Measurements from ENCODE around the gene ZNF700.
A peak's percentile ranks its signal among the peaks of the same experiment; 100 is the strongest.
"Not testable (repeated sequence)": the region's sequence is repeated elsewhere in the genome, so short reads cannot be mapped to it uniquely, and the experiment has no call there.

The ZNF700 gene

DNA sequence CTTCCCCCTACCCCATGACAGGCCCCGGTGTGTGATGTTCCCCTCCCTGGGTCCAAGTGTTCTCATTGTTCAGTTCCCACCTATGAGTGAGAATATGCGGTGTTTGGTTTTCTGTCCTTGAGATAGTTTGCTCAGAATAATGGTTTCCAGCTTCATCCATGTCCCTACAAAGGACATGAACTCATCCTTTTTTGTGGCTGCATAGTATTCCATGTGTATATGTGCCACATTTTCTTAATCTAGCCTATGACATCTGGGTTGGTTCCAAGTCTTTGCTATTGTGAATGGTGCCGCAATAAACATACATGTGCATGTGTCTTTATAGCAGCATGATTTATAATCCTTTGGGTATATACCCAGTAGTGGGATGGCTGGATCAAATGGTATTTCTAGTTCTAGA is 13.5 kb downstream of the ZNF700 start:
- DNase-seq (ENCODE audit: low read depth in 2 of 2), result not testable (repeated sequence)

DNA sequence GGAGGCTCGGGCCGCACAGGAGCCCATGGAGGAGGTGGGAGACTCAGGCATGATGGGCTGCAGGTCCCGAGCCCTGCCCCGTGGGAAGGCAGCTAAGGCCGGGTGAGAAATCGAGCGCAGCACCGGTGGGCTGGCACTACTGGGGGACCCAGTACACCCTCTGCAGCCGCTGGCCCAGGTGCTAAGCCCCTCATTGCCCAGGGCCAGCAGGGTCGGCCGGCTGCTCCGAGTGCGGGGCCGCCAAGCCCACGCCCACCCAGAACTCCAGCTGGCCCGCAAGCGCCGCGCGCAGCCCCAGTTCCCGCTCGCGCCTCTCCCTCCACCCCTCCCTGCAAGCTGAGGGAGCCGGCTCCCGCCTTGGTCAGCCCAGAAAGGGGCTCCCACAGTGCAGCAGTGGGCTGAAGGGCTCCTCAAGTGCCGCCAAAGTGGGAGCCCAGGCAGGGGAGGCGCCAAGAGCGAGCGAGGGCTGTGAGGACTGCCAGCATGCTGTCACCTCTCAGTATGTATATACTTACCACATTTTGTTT is 16.5 kb downstream of the ZNF700 start:
- not testable (repeated sequence) for DNase-seq (ENCODE audit: low read depth in 2 of 2)

DNA sequence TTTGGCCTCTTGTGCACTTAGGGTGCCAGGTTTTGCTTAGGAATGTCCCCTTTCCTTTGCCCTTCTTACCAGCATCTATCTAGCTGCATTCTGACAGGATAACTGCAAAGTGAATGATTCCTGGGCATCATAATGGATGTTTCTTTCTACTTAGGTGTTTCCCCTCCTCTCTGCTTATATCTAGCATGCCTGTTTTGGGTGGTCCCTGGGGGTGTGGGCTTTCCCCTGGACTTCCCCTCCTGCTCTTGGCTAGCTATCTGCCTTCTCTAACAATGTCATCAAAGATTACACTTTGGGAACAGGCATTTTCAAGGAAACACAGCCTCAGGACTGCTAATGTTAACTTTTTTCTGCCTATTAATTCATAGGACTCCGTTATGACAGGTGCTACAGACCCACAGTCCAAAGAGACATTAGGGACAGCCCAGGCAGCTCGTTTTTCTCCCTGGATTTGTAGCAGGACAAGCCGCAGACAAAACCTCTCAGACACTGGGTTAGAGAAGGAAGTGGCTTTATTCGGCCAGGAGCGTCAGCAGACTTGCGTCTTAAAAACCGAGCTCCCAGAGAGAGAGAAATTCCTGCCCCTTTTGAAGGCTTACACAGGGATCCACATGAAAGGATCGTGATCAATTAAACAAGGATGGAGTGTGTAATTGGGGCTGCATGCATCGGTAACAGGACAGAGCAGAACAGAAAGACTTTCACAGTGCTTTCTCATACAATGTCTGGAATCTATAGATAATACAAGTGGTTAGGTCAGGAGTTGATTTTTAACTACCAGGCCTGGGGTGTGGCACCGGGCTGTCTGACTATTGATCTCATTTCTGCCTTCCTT is 17.3 kb downstream of the ZNF700 start:
- DNase-seq (ENCODE audit: low read depth in 2 of 2), result no peak

DNA sequence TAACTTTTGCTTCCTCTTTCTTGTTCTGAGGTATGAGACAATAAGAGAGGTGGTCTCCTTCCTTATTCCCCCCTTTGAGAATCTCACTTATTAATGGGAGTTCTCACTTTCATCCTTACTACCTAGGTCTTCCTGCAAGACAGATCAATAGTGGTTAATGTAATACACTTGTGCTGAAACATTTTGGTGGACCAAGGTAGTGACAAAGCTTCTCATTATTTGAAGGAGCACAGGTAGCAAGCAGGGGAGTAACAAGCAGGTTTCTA is 17.9 kb downstream of the ZNF700 start:
- no peak for DNase-seq (ENCODE audit: low read depth in 2 of 2)

DNA sequence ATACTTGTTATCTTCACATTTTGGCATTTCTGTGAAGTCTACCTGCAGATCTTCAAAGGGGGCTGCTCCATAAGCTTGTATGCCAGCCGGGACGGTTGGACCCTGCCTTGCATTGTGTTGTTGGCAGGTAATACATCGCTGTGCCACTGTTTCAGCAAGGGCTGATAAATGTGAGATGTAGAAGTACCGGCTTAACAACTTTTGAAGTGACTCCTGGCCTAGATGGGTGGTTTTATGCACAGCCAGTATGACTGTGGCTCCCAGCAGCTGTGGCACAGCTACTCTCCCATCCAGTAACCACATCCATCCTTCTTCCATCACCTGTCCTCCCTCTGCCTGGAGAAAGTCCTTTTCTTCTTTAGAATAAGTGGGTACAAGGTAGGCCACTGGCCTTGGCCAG is 19.7 kb downstream of the ZNF700 start:
- DNase-seq (ENCODE audit: low read depth in 2 of 2), result no peak

DNA sequence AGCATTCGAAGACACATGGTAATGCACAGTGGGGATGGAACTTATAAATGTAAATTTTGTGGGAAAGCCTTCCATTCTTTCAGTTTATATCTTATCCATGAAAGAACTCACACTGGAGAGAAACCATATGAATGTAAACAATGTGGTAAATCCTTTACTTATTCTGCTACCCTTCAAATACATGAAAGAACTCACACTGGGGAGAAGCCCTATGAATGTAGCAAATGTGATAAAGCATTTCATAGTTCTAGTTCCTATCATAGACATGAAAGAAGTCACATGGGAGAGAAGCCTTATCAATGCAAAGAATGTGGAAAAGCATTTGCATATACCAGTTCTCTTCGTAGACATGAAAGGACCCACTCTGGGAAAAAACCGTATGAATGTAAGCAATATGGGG is 23.7 kb downstream of the ZNF700 start:
- DNase-seq (ENCODE audit: low read depth in 2 of 2), result no peak

DNA sequence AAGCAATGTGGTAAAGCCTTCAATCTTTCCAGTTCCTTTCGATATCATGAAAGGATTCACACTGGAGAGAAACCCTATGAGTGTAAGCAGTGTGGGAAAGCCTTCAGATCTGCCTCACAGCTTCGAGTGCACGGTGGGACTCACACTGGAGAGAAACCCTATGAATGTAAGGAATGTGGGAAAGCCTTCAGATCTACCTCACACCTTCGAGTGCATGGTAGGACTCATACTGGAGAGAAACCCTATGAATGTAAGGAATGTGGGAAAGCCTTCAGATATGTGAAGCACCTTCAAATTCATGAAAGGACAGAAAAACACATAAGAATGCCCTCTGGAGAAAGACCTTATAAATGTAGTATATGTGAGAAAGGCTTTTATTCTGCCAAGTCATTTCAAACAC is 24.3 kb downstream of the ZNF700 start:
- no peak for DNase-seq (ENCODE audit: low read depth in 2 of 2)

DNA sequence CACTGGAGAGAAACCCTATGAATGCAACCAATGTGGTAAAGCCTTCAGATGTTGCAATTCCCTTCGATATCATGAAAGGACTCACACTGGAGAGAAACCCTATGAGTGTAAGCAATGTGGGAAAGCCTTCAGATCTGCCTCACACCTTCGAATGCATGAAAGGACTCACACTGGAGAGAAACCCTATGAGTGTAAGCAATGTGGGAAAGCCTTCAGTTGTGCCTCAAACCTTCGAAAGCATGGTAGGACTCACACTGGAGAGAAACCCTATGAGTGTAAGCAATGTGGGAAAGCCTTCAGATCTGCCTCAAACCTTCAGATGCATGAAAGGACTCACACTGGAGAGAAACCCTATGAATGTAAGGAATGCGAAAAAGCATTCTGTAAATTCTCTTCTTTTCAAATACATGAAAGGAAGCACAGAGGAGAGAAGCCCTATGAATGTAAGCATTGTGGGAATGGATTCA is 24.7 kb downstream of the ZNF700 start:
- not testable (repeated sequence) for DNase-seq (ENCODE audit: low read depth in 2 of 2)

DNA sequence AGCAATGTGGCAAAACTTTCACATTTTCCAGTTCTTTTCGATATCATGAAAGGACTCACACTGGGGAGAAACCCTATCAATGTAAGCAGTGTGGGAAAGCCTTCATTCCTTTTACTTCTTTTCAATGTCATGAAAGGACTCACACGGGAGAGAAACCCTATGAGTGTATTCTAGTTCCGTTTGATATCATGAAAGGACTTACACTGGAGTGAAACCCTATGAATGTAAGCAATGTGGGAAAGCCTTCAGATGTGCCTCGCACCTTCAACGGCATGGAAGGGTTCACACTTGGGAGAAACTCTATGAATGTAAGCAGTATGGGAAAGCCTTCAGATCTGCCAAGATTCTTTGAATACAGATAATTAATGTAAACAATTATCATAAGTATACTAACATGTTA is 25.4 kb downstream of the ZNF700 start:
- DNase-seq (ENCODE audit: low read depth in 2 of 2), result no peak

DNA sequence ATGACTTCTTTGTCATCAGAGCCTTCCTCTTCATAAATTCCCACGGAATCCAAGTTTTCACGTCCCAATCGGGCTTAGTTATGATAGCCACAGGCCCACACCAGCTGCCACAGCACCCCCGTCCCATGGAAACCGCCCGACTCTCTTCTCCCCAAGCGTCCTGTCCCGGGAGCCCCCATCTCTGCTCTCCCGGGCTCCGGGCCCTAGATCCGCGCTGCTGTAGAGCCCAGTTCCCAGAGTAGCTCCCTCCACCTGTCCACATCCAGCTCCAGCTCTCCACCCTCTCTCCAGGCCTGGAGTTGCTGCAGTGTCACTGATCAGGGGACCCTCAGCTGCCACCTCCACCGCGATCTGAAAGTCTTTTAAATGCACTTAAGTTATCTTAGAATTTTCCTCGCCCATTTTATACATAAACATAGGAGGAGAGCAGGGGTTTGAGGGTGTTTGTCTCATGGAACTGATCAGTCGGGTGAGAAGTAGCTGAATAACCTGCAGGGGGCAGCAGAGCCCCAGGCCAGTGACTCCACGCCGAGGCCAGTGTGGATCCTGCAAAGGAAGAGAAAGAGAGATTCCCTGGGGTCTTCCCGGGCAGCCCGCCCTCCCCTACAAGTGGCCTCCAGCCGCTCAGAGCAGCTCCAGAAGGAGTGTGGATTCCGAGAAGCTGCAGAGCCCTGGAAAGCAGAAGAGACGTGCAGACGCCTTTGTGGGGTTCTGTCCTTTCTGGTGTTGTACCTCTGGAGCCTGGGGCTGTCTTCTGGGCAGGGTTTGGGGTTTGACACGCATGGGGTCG is 38.9 kb downstream of the ZNF700 start:
- peak; percentile 21 to 37 for DNase-seq (ENCODE audit: low read depth in 2 of 2)

DNA sequence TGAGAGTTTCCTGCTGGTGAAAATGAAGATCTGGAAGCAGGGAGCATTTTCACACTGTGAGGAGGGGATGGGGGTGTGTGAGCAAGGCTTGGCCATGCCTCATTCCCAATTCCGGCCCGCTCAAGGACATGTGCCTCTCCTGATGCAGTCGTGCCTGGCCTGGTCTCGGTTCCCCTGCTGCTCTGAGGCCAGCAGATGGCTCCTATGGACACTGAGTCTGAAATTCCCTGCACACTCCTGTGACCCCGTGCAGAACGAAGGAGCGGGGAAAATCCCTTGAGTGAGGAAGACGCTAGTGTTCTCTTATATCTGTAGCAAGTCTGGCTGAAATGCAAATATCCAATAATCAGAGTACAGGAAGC is 39.6 kb downstream of the ZNF700 start:
- no peak for DNase-seq (ENCODE audit: low read depth in 2 of 2)

DNA sequence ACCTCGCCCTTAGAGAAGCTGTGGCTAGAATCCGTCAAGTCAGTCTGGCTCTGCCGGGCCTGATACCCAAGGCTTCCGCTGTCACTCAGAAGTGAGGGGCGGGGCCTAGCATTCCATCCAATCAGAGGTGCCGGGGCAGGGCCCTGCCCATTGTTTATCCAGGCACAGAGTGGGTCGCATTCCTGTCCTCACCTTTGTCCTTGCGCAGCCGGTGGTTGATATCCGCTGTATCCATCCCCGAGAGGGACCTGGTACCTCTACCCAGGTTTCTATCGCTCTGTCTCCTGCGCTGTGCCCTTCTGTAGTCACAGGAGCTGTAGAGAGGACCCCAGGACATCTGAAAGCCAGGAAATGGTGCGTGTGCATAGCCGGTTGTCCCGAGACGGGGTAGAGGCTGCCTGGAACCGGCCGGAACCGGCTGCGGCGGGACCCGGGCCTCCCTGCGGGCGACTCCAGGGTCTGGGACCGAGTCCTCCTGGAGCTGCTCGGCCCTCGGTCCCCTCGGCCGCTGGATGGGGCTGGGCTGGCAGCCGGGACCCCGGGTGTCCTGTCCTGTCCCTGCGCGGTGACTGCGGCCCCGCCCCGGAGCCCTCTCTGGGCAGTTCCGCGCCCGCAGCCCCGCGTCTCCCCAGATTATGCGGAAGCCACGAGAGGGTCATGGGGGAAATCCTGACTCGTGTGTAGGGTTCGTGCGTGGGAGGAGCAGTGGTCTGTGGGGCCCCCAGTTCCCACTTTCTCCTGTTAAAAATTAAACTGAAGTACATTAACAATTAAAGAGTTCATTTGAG is 40.1 kb downstream of the ZNF700 start, which contains the start of gene ZNF763:
TSS of gene ZNF763 (plus strand) at position 183 of the 788 bp plus-strand sequence. CDS start at position 352, 169 bp downstream.
- peak; percentile 60 to 75 for DNase-seq (ENCODE audit: low read depth in 2 of 2)

DNA sequence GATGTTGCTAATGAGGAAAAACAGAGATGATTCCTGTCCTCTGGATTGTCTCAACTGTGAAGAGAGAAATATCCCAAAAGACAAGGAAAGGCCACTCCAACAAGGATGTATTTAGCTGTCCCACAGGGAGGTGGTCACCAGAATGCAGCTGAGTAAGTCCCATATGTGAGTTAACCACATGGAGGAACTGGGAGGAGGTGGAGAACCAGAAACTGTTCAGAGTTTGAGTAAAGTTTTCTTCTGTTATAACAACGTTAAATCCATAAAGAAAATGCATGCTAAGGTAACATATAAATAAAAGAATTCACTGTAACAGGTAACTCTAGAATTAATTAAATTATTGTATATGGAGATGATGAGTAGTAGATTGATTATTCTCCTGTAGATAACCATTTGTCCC is 45.3 kb downstream of the ZNF700 start:
- DNase-seq (ENCODE audit: low read depth in 2 of 2), result no peak

DNA sequence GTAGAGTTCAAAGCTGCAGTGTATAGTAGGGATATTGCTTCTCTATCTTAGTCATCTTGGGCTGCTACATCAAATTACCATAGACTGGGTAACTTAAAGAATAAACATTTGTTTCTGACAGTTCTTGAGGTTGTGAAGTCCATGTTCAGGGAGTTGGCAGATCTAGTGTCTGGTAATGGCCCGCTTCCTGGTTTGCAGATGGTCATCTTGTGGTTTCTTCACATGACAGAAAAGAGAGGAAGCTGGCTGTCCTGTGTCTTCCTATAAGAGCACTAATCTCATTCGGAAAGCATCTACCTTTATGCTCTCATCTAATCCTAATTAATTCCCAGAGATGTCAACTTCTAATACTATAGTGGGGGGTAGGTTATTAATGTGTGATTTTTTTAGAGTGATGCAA is 46.1 kb downstream of the ZNF700 start:
- DNase-seq (ENCODE audit: low read depth in 2 of 2), result no peak

DNA sequence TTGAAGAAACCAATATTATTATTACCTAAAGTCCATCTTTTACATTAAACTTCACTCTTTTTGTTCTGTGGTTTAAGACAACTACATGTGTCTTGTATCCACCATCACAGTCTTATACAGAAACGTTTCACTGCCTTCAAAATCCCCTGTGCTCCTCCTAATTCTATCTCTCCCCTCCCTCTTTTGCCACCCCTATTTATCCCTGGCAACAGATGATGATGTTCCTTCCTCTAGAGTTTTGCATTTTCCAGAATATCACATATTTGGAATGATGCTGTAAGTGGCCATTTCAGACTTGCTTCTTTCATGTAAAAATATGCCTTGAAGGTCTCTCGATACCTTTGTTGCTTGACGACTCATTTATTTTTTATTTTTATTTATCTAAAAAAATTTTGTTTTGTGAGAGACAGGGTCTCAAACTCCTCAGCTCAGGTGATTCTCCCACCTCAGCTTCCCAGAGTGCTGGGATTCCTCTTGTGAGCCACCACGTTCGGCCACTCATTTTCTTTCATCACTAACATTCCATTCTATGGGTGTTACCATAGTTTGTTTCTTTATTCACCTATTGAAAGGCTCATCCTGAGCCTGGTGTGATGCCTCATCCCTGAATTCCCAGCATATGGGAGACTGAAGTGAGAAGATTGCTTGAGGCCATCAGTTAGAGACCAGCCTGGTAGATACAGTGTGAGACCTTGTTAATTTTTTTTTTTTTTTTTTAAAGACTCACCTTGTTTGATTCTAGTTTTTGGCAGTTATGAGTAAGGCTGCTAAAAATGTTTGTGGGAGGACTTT is 48.3 kb downstream of the ZNF700 start:
- no peak for DNase-seq (ENCODE audit: low read depth in 2 of 2)

DNA sequence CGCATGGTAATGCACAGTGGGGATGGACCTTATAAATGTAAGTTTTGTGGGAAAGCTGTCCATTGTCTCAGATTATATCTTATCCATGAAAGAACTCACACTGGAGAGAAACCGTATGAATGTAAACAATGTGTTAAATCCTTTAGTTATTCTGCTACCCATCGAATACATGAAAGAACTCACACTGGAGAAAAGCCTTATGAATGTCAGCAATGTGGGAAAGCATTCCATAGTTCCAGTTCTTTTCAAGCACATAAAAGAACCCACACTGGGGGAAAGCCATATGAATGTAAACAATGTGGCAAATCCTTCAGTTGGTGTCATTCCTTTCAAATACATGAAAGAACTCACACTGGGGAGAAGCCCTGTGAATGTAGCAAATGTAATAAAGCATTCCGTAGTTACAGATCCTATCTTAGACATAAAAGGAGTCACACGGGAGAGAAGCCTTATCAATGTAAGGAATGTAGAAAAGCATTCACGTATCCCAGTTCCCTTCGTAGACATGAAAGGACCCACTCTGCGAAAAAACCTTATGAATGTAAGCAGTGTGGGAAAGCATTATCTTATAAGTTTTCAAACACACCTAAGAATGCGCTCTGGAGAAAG is 53.7 kb downstream of the ZNF700 start:
- DNase-seq (ENCODE audit: low read depth in 2 of 2), result no peak

DNA sequence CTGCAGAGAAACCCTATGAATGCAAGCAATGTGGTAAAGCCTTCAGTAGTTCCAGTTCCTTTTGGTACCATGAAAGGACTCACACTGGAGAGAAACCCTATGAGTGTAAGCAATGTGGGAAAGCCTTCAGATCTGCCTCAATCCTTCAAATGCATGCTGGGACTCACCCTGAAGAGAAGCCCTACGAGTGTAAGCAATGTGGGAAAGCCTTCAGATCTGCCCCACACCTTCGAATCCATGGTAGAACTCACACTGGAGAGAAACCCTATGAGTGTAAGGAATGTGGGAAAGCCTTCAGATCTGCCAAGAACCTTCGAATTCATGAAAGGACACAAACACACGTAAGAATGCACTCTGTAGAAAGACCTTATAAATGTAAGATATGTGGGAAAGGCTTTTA is 54.6 kb downstream of the ZNF700 start:
- DNase-seq (ENCODE audit: low read depth in 2 of 2), result no peak

DNA sequence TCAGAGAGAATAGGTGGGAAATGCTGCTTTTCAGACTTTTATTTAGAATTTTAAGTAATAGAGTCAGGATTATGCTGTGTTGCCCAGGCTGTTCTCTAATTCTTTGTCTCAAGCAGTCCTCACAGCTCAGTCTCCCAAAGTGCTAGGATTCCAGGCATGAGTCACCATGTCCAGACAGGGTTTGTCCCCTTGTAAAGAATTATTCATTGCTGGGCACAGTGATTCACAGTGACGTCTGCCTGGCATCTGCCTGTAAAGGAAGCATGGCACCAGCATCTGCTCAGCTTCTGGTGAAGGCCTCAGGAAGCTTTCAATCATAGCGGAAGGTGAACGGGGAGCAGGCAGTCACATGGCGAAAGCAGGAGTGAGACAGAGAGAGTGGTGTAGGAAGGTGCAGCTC is 57.6 kb downstream of the ZNF700 start:
- DNase-seq (ENCODE audit: low read depth in 2 of 2), result no peak

DNA sequence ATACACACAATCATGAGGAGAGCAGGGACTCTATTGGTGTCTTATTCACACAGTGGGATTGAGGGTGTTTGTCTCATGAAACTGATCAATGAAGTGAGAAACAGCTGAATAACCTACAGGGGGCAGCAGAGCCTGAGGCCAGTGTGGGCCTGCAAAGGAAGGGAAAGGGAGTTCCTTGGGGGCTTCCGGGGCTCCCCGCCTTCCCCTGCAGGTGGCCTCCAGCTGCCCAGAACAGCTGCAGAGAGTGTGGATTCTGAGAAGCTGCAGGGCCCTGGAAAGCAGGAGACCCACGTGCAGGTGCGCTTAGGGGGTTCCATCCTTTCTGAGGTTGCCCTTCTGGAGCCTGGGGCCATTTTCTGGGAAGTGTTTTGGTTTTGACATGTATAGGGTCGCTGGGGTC is 60.1 kb downstream of the ZNF700 start:
- DNase-seq (ENCODE audit: low read depth in 2 of 2), result no peak

DNA sequence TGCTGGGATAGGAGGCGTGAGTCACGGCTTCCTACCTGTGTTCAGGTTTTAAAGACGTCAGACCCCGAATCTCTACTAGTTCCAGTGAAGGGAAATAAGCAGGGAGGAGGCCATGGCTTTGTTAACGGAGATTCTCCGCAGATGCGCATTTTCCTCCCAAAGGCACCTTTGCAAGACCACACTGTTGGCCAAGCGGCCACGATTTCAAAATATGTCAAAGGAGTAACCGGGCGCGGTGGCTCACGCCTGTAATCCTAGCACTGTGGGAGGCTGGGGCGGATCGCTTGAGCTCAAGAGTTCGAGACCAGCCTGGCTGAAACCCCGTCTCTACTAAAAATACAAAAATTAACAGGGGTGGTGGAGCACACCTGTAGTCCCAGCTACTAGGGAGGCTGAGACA is 61.8 kb downstream of the ZNF700 start:
- no peak for DNase-seq (ENCODE audit: low read depth in 2 of 2)

Data from stimulated activated CD8-positive, alpha-beta memory T cell treated with anti-CD3 and anti-CD28 coated beads, Interleukin-15, amount 100 ng/mL, for 4 hours (primary cell).